ENCODE results near the gene NPEPPS.
"Not testable (repeated sequence)": the region's sequence is repeated elsewhere in the genome, so short reads cannot be mapped to it uniquely, and the experiment has no call there.

NPEPPS gene

GRCh38 chr17:47530557-47531232 lies at the start of gene NPEPPS:
NPEPPS (plus strand) TSS chr17:47531108; CDS start chr17:47531301, 193 bp downstream.
- peak; percentile 88 for DNase-seq

- DNase-seq = peak; percentile 48
Observed at GRCh38 chr17:47491841-47492212, 39.1 kb upstream of the NPEPPS start.

DNA sequence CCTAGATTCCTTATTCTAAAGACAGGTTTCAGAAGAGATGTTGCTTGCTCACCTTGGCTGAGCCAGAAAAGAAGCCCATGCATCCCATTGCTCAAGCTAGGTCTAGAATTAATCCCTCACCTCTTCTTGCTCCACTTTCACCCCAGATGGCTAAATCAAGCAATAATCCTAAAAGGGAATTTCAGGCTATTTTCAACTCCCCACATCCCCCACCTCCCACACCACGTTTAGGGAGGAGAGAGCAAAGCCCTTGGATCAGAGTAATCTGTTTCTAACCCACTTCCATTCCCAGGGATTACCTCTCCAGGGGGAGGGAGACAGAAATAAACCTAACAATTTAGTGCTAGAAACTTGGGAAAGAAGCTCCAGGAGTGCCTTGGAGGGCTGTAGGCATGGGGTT lies 31.8 kb upstream of the NPEPPS start:
- not testable (repeated sequence) for DNase-seq

GRCh38 chr17:47499494-47499893 lies 31.4 kb upstream of the NPEPPS start:
- not testable (repeated sequence) for DNase-seq

GRCh38 chr17:47500620-47501019 lies 30.3 kb upstream of the NPEPPS start:
- DNase-seq = peak; percentile 39

DNA sequence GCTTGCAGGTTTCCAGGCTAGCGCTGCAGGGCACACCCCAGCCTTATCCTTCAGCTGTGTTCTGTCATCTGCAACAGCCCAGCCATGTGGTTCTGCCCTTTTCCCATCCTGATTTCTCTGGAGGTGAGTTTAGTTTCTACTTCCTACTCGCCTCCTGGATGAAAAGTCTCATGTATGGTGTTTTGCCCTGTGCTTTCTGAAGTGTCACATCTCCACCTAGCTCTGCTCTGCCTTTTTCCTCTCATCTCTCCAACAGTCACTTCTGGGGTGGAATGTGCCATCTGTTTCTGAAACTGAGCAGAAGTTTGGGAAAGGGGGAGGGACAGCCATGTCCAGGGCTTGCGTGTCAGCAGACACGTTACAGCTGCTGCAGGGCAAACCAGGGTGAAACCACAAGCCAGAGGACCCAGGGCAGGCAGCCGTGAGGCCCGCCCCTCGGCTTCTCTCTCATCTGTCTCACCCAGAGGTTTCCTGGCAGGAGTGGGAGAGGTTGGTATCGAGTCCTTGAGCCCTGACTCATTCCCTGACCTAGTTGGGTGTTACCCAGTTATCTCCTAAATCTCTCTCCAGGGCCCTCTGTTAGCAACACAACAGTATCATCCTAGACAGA lies 28.7 kb upstream of the NPEPPS start:
- DNase-seq = peak; percentile 48

GRCh38 chr17:47502776-47503455 lies 28.0 kb upstream of the NPEPPS start:
- peak; percentile 9 for DNase-seq

DNA sequence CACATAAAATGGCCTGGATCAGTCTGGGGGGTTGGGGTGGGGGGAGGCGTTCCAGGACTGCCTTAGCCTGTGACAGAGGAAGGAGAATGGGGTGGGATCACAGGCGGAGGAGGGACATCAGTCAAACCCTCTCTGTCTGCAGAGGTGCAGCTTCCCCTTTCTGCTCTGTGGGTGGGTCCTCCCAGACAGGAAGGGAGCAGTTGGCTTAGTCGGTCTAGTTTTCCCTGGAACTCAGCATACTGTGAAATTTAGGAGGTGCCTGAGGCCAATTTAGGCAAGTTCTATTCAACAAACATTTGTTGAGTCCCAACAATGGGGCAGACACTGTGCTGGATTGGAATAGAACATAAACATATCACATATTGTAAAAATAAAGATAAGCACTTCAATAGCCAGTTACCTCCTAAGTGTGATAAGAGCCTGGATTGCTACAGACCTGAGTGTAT lies 19.2 kb upstream of the NPEPPS start:
- peak; percentile 53 for DNase-seq

GRCh38 chr17:47513301-47513700 lies 17.6 kb upstream of the NPEPPS start:
- not testable (repeated sequence) for DNase-seq

GRCh38 chr17:47518880-47519279 lies 12.0 kb upstream of the NPEPPS start:
- not testable (repeated sequence) for DNase-seq

DNA sequence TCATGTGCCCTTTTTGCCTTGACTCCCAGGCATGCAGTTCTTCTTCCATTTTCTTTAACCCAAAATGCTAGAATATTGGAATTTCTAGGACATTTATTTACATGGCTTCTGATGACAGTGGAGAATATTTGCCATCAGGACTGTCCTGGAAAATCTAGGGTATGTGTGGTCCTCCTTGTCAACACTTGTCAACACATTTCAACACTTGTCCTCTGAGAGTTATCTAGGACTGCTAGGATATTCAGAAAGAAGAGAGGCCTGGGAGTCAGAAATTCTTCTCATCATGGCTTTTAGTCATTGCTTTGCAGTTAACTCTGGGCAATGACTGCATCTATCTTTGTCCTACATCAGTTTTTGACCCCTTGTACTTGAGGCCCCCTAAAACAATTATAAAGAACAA lies 11.5 kb upstream of the NPEPPS start:
- not testable (repeated sequence) for DNase-seq

GRCh38 chr17:47520279-47520678 lies 10.6 kb upstream of the NPEPPS start:
- DNase-seq = not testable (repeated sequence)

DNA sequence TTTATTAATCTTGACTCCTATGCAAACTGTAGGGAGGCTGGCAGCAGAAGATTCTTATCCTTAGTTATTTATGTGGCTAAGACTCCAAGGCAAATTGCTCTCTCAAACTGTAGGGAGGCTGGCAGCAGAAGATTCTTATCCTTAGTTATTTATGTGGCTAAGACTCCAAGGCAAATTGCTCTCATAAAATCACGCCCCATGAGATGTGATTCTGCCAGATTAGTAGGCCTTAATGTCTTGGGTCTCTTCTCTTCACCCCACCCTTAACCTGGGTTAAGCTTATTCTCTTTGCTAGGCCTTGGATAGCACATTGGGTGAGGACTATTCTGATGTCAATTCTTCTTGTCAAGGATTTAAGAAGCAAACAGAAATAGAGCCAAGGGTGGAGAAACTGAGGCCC lies 9.5 kb upstream of the NPEPPS start:
- DNase-seq = not testable (repeated sequence)

- not testable (repeated sequence) for DNase-seq
Observed at GRCh38 chr17:47522341-47522740, 8.6 kb upstream of the NPEPPS start.

DNA sequence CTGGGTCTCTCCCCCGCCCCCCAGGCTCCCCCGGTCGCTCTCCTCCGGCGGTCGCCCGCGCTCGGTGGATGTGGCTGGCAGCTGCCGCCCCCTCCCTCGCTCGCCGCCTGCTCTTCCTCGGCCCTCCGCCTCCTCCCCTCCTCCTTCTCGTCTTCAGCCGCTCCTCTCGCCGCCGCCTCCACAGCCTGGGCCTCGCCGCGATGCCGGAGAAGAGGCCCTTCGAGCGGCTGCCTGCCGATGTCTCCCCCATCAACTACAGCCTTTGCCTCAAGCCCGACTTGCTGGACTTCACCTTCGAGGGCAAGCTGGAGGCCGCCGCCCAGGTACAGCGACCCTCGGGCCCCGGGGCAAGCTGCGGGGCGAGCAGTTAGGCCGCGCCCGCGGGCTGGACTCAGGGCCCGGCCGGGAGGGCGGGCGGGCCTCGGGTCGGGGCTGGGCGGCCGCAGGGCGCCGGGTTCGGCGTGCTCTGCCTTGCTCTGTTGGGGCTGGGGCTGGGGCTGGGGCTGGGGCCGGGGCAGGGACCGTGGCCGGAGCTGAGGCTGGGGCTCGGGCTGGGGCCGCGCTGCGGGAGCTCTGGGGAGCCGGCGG lies 419 bp downstream of the NPEPPS start:
- not testable (repeated sequence) for DNase-seq

GRCh38 chr17:47539085-47539484 lies 8.2 kb downstream of the NPEPPS start:
- DNase-seq = not testable (repeated sequence)

- DNase-seq = not testable (repeated sequence)
Observed at GRCh38 chr17:47541676-47542075, 10.8 kb downstream of the NPEPPS start.

- DNase-seq = not testable (repeated sequence)
Observed at GRCh38 chr17:47544327-47544726, 13.4 kb downstream of the NPEPPS start.

GRCh38 chr17:47554733-47555132 lies 23.8 kb downstream of the NPEPPS start:
- not testable (repeated sequence) for DNase-seq

DNA sequence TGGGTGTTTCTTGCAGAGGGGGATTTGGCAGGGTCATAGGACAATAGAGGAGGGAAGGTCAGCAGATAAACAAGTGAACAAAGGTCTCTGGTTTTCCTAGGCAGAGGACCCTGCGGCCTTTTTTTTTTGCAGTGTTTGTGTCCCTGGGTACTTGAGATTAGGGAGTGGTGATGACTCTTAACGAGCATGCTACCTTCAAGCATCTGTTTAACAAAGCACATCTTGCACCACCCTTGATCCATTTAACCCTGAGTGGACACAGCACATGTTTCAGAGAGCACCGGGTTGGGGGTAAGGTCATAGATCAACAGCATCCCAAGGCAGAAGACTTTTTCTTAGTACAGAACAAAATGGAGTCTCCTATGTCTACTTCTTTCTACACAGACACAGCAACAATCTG lies 25.2 kb downstream of the NPEPPS start:
- DNase-seq = not testable (repeated sequence)

- not testable (repeated sequence) for DNase-seq
Observed at GRCh38 chr17:47560517-47561043, 29.7 kb downstream of the NPEPPS start.

- not testable (repeated sequence) for DNase-seq
Observed at GRCh38 chr17:47561698-47562405, 30.9 kb downstream of the NPEPPS start.

DNA sequence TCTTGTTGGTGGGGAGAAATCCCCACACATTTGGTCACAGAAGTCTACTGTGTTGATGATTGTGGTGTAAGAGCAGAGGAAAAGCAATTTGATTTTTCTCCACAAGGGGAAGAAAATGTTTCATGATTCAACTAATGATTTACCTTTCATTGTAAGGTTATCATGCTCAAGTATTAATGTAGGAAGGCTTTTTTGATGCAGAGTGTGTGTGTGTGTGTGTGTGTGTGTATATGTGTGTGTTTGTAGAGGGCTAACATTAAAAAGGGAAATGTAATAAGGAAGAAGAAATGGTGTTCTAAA lies 31.4 kb downstream of the NPEPPS start:
- not testable (repeated sequence) for DNase-seq
